WTC11 (cell line): Measurements from ENCODE around the gene FAM110A. TPM values are rescaled to one million over a fixed set of nuclear protein-coding genes. Genes with fewer than 3 reads are reported as not detected.

ENCODE experiments used
- ATAC-seq: fragments of 200-7000 bp; cut with Tn5 transposase; 2 replicates; pipeline ENCODE4 v1.10.0; 2021; ENCODE audit warnings: mild to moderate bottlenecking, moderate library complexity
- CTCF ChIA-PET: fragments of 300-600 bp; sonication (Branson Sonifier 250); formaldehyde crosslinking; loops from one replicate; lab custom pipeline; 2021; ENCODE audit warnings: antibody characterized with exemption; lab: Charles Lee
- POLR2A ChIA-PET: fragments of 350-600 bp; sonication (Branson Sonifier 250); formaldehyde crosslinking; loops from one replicate; lab custom pipeline; 2021; ENCODE audit warnings: antibody characterized with exemption; lab: Charles Lee
- DNase-seq: peaks from one replicate; pipeline ENCODE4 v3.0.0; 2021; ENCODE audit warnings: low spot score
- H3K27ac Mint-ChIP-seq: 2 replicates; pipeline ENCODE4 v1.8.0; 2021; ENCODE audit warnings: mixed read lengths
- H3K27me3 Mint-ChIP-seq: 2 replicates; pipeline ENCODE4 v1.8.0; 2021; ENCODE audit warnings: low read depth, mild to moderate bottlenecking, moderate library complexity, mixed read lengths
- H3K36me3 Mint-ChIP-seq: 2 replicates; pipeline ENCODE4 v1.8.0; 2021; ENCODE audit warnings: mixed read lengths
- H3K4me1 Mint-ChIP-seq: 2 replicates; pipeline ENCODE4 v1.8.0; 2022; ENCODE audit warnings: mixed read lengths
- H3K4me3 Mint-ChIP-seq: 2 replicates; pipeline ENCODE4 v1.8.0; 2021; ENCODE audit warnings: mild to moderate bottlenecking, moderate library complexity, mixed read lengths
- H3K9me3 Mint-ChIP-seq: 2 replicates; pipeline ENCODE4 v1.8.0; 2021; ENCODE audit warnings: mixed read lengths
- ATF1 ChIP-seq: sonication (generic); formaldehyde crosslinking; IDR thresholded peaks from 2 replicates; pipeline ENCODE4 v1.8.1; 2023; ENCODE audit warnings: mild to moderate bottlenecking, moderate library complexity, missing genetic modification reagents
- CDX4 ChIP-seq: fragments of 250-450 bp; sonication (Bioruptor Pico); IDR thresholded peaks from 2 replicates; pipeline ENCODE4 v1.9.0; 2021; ENCODE audit warnings: moderate library complexity, mild to moderate bottlenecking, inconsistent platforms, borderline replicate concordance
- CREM ChIP-seq: sonication (generic); formaldehyde crosslinking; IDR thresholded peaks from 2 replicates; pipeline ENCODE4 v1.8.1; 2022; ENCODE audit warnings: mild to moderate bottlenecking, missing genetic modification reagents, moderate library complexity
- ELF4 ChIP-seq: sonication (generic); formaldehyde crosslinking; IDR thresholded peaks from 2 replicates; pipeline ENCODE4 v1.8.1; 2022; ENCODE audit warnings: low read depth, mild to moderate bottlenecking, moderate library complexity, missing genetic modification reagents
- ETV6 ChIP-seq: sonication (generic); formaldehyde crosslinking; IDR thresholded peaks from 2 replicates; pipeline ENCODE4 v1.8.1; 2022; ENCODE audit warnings: mild to moderate bottlenecking, missing genetic modification reagents
- FOXP1 ChIP-seq: sonication (generic); formaldehyde crosslinking; IDR thresholded peaks from 2 replicates; pipeline ENCODE4 v1.8.0; 2022; ENCODE audit warnings: missing genetic modification reagents, mild to moderate bottlenecking, moderate library complexity, borderline replicate concordance
- MLX ChIP-seq: sonication (generic); formaldehyde crosslinking; IDR thresholded peaks from 2 replicates; pipeline ENCODE4 v1.8.1; 2023; ENCODE audit warnings: mild to moderate bottlenecking, missing genetic modification reagents, moderate library complexity
- NFYB ChIP-seq: sonication (generic); formaldehyde crosslinking; conservative IDR thresholded peaks from 2 replicates; pipeline ENCODE4 v1.8.0; 2022; ENCODE audit warnings: low read depth, missing genetic modification reagents
- PRRX2 ChIP-seq: fragments of 250-450 bp; sonication (Bioruptor Pico); IDR thresholded peaks from 2 replicates; pipeline ENCODE4 v1.8.0; 2021; ENCODE audit warnings: mild to moderate bottlenecking
- RORB ChIP-seq: fragments of 250-450 bp; sonication (Bioruptor Pico); IDR thresholded peaks from 2 replicates; pipeline ENCODE4 v1.9.0; 2021; ENCODE audit warnings: mild to moderate bottlenecking
- SMAD4 ChIP-seq: sonication (generic); formaldehyde crosslinking; IDR thresholded peaks from 2 replicates; pipeline ENCODE4 v1.8.0; 2022; ENCODE audit warnings: mild to moderate bottlenecking, missing genetic modification reagents
- SOX15 ChIP-seq: fragments of 250-450 bp; sonication (Bioruptor Pico); IDR thresholded peaks from 2 replicates; pipeline ENCODE4 v1.9.0; 2021; ENCODE audit warnings: mild to moderate bottlenecking
- TEAD4 ChIP-seq: sonication (generic); formaldehyde crosslinking; IDR thresholded peaks from 2 replicates; pipeline ENCODE4 v1.8.0; 2022; ENCODE audit warnings: mild to moderate bottlenecking, missing genetic modification reagents
- ZBTB21 ChIP-seq: sonication (generic); formaldehyde crosslinking; IDR thresholded peaks from 2 replicates; pipeline ENCODE4 v1.8.1; 2023; ENCODE audit warnings: mild to moderate bottlenecking, missing genetic modification reagents, borderline replicate concordance
- ZNF219 ChIP-seq: sonication (generic); formaldehyde crosslinking; IDR thresholded peaks from 2 replicates; pipeline ENCODE4 v1.8.0; 2023; ENCODE audit warnings: missing genetic modification reagents, mild to moderate bottlenecking, borderline replicate concordance
- ZNF232 ChIP-seq: sonication (generic); formaldehyde crosslinking; IDR thresholded peaks from 2 replicates; pipeline ENCODE4 v1.8.0; 2022; ENCODE audit warnings: mild to moderate bottlenecking, missing genetic modification reagents
- ZNF317 ChIP-seq: sonication (generic); formaldehyde crosslinking; IDR thresholded peaks from 2 replicates; pipeline ENCODE4 v1.8.1; 2023; ENCODE audit warnings: low read depth, mild to moderate bottlenecking, moderate library complexity, missing genetic modification reagents, borderline replicate concordance
- total RNA-seq: library from RNA; stranded (reverse); gene quantifications from 3 replicates; pipeline ENCODE4 v1.2.3, GENCODE V29; 2021
- TF ChIP-seq, protein P1 (sequence below): fragments of 200-600 bp; IDR thresholded peaks from 2 replicates; pipeline ENCODE4 v1.8.0; 2022; ENCODE audit warnings: antibody characterized with exemption
- TF ChIP-seq, protein P2 (sequence below): sonication (generic); formaldehyde crosslinking; IDR thresholded peaks from 2 replicates; pipeline ENCODE4 v1.8.0; 2022; ENCODE audit warnings: mild to moderate bottlenecking, missing genetic modification reagents
- TF ChIP-seq, protein P3 (sequence below): sonication (generic); formaldehyde crosslinking; IDR thresholded peaks from 2 replicates; pipeline ENCODE4 v1.8.0; 2022; ENCODE audit warnings: missing genetic modification reagents
- TF ChIP-seq, protein P4 (sequence below): sonication (generic); formaldehyde crosslinking; IDR thresholded peaks from 2 replicates; pipeline ENCODE4 v1.8.1; 2023; ENCODE audit warnings: mild to moderate bottlenecking, missing genetic modification reagents
- TF ChIP-seq, protein P5 (sequence below): sonication (generic); formaldehyde crosslinking; IDR thresholded peaks from 2 replicates; pipeline ENCODE4 v1.8.0; 2023; ENCODE audit warnings: missing genetic modification reagents
- TF ChIP-seq, protein P6 (sequence below): fragments of 250-450 bp; sonication (Bioruptor Pico); IDR thresholded peaks from 2 replicates; pipeline ENCODE4 v1.8.0; 2021; ENCODE audit warnings: mild to moderate bottlenecking

The FAM110A gene
- total RNA-seq, 1 experiment from 2014 or later, result 18.8 TPM

GRCh38 chr20:831251-831650 lies 2.3 kb upstream of the FAM110A start:
- ATAC-seq (no peak), DNase-seq (no peak)
- H3K27ac Mint-ChIP-seq, result no peak overlapping the region
- H3K4me1 Mint-ChIP-seq, result peaks cover 19% of the 10 kb centered on the region
- TF ChIP-seq, protein P1, sequence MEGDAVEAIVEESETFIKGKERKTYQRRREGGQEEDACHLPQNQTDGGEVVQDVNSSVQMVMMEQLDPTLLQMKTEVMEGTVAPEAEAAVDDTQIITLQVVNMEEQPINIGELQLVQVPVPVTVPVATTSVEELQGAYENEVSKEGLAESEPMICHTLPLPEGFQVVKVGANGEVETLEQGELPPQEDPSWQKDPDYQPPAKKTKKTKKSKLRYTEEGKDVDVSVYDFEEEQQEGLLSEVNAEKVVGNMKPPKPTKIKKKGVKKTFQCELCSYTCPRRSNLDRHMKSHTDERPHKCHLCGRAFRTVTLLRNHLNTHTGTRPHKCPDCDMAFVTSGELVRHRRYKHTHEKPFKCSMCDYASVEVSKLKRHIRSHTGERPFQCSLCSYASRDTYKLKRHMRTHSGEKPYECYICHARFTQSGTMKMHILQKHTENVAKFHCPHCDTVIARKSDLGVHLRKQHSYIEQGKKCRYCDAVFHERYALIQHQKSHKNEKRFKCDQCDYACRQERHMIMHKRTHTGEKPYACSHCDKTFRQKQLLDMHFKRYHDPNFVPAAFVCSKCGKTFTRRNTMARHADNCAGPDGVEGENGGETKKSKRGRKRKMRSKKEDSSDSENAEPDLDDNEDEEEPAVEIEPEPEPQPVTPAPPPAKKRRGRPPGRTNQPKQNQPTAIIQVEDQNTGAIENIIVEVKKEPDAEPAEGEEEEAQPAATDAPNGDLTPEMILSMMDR, result no peak
- TF ChIP-seq RORB (no peak), ELF4 (CRISPR knock-in tag) (no peak)
- TF ChIP-seq, protein P2, sequence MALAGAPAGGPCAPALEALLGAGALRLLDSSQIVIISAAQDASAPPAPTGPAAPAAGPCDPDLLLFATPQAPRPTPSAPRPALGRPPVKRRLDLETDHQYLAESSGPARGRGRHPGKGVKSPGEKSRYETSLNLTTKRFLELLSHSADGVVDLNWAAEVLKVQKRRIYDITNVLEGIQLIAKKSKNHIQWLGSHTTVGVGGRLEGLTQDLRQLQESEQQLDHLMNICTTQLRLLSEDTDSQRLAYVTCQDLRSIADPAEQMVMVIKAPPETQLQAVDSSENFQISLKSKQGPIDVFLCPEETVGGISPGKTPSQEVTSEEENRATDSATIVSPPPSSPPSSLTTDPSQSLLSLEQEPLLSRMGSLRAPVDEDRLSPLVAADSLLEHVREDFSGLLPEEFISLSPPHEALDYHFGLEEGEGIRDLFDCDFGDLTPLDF (CRISPR knock-in tag), result no peak
- TF ChIP-seq, protein P3, sequence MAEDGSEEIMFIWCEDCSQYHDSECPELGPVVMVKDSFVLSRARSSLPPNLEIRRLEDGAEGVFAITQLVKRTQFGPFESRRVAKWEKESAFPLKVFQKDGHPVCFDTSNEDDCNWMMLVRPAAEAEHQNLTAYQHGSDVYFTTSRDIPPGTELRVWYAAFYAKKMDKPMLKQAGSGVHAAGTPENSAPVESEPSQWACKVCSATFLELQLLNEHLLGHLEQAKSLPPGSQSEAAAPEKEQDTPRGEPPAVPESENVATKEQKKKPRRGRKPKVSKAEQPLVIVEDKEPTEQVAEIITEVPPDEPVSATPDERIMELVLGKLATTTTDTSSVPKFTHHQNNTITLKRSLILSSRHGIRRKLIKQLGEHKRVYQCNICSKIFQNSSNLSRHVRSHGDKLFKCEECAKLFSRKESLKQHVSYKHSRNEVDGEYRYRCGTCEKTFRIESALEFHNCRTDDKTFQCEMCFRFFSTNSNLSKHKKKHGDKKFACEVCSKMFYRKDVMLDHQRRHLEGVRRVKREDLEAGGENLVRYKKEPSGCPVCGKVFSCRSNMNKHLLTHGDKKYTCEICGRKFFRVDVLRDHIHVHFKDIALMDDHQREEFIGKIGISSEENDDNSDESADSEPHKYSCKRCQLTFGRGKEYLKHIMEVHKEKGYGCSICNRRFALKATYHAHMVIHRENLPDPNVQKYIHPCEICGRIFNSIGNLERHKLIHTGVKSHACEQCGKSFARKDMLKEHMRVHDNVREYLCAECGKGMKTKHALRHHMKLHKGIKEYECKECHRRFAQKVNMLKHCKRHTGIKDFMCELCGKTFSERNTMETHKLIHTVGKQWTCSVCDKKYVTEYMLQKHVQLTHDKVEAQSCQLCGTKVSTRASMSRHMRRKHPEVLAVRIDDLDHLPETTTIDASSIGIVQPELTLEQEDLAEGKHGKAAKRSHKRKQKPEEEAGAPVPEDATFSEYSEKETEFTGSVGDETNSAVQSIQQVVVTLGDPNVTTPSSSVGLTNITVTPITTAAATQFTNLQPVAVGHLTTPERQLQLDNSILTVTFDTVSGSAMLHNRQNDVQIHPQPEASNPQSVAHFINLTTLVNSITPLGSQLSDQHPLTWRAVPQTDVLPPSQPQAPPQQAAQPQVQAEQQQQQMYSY (CRISPR knock-in tag), result no peak
- peaks cover 16% of the 10 kb centered on the region for H3K27me3 Mint-ChIP-seq
- no peaks in the 10 kb centered on the region for H3K9me3 Mint-ChIP-seq
- H3K36me3 Mint-ChIP-seq, result no peaks in the 10 kb centered on the region
- ChIA-PET CTCF (interaction anchor here (4.5 kb wide), 1 partner anchor 12 kb away, joined by 30 read pairs; no protein-coding TSS in a partner anchor), POLR2A (interaction anchor here (0.9 kb wide), 1 partner anchor 17 kb away, joined by 7 read pairs; no protein-coding TSS in a partner anchor)
- H3K4me3 Mint-ChIP-seq, result no peak overlapping the region

DNA sequence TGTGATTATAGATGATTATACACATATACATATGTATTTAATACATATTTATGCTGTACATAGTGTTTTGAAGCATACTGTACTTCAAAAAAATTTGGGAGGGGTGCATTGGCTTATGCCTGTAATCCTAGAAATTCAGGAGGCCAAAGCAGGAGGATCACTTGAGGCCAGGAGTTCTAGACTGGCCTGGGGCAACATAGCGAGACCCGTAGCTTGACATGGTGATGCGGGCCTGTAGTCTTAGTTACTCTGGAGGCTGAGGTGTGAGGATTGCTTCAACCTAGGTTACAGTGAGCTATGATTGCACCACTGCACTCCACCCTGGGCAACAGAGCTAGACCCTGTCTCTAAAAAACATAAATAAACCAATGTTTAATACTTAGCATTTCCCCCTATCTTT lies 1.6 kb upstream of the FAM110A start:
- H3K4me1 Mint-ChIP-seq, result peaks cover 12% of the 10 kb centered on the region
- no peaks in the 10 kb centered on the region for H3K9me3 Mint-ChIP-seq
- ChIA-PET POLR2A (interaction anchor here (0.9 kb wide), 1 partner anchor 16 kb away, joined by 7 read pairs; no protein-coding TSS in a partner anchor), CTCF (interaction anchor here (1.1 to 4.5 kb wide), 3 partner anchors 8 to 141 kb away, joined by 3 to 30 read pairs (median 3); no protein-coding TSS in a partner anchor)
- H3K36me3 Mint-ChIP-seq, result no peaks in the 10 kb centered on the region
- no peak for ATAC-seq
- H3K27me3 Mint-ChIP-seq, result peaks cover 16% of the 10 kb centered on the region
- TF ChIP-seq MLX (CRISPR knock-in tag) (no peak), ZBTB21 (CRISPR knock-in tag) (no peak), NFYB (no peak), ZNF219 (CRISPR knock-in tag) (no peak), ETV6 (CRISPR knock-in tag) (no peak), PRRX2 (no peak), ZNF232 (CRISPR knock-in tag) (no peak), CREM (no peak), ZNF317 (no peak), SMAD4 (CRISPR knock-in tag) (no peak), SOX15 (CRISPR knock-in tag) (no peak), FOXP1 (CRISPR knock-in tag) (no peak), ELF4 (CRISPR knock-in tag) (no peak), ATF1 (CRISPR knock-in tag) (no peak), CDX4 (CRISPR knock-in tag) (no peak), TEAD4 (CRISPR knock-in tag) (no peak)
- TF ChIP-seq, protein P4, sequence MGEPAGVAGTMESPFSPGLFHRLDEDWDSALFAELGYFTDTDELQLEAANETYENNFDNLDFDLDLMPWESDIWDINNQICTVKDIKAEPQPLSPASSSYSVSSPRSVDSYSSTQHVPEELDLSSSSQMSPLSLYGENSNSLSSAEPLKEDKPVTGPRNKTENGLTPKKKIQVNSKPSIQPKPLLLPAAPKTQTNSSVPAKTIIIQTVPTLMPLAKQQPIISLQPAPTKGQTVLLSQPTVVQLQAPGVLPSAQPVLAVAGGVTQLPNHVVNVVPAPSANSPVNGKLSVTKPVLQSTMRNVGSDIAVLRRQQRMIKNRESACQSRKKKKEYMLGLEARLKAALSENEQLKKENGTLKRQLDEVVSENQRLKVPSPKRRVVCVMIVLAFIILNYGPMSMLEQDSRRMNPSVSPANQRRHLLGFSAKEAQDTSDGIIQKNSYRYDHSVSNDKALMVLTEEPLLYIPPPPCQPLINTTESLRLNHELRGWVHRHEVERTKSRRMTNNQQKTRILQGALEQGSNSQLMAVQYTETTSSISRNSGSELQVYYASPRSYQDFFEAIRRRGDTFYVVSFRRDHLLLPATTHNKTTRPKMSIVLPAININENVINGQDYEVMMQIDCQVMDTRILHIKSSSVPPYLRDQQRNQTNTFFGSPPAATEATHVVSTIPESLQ, result no peak
- TF ChIP-seq, protein P5, sequence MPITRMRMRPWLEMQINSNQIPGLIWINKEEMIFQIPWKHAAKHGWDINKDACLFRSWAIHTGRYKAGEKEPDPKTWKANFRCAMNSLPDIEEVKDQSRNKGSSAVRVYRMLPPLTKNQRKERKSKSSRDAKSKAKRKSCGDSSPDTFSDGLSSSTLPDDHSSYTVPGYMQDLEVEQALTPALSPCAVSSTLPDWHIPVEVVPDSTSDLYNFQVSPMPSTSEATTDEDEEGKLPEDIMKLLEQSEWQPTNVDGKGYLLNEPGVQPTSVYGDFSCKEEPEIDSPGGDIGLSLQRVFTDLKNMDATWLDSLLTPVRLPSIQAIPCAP (CRISPR knock-in tag), result no peak
- TF ChIP-seq, protein P6, sequence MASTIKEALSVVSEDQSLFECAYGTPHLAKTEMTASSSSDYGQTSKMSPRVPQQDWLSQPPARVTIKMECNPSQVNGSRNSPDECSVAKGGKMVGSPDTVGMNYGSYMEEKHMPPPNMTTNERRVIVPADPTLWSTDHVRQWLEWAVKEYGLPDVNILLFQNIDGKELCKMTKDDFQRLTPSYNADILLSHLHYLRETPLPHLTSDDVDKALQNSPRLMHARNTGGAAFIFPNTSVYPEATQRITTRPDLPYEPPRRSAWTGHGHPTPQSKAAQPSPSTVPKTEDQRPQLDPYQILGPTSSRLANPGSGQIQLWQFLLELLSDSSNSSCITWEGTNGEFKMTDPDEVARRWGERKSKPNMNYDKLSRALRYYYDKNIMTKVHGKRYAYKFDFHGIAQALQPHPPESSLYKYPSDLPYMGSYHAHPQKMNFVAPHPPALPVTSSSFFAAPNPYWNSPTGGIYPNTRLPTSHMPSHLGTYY (CRISPR knock-in tag), result no peak
- TF ChIP-seq, all 79 proteins: peak for 0
- Mint-ChIP-seq H3K27ac (no peak overlapping the region), H3K4me3 (no peak overlapping the region)
- DNase-seq, result no peak
